ENCODE data around the gene CDC73. TPM values are rescaled to one million over a fixed set of nuclear protein-coding genes. Genes with fewer than 3 reads are reported as not detected.

Gene CDC73
- total and polyA plus RNA-seq, 9 of the 15 experiments (the other 6 are each of a cell fraction or from before 2014, with no cell fraction given), result 19.0 to 61.7 (median 30.1) TPM

GRCh38 chr1:193242000-193242399 lies 120.2 kb downstream of the CDC73 start (continued):
- no peak for TF ChIP-seq ZBTB40 (IDR thresholded peaks at IDR 0.05)
- TF ChIP-seq ZBTB40 (CRISPR knock-in tag; IDR thresholded peaks at IDR 0.05), result no peak
- TF ChIP-seq EZH2 (IDR thresholded peaks at IDR 0.05; ENCODE audit: borderline replicate concordance, low read depth, low read length), result no peak
- TF ChIP-seq XRCC3 (IDR thresholded peaks at IDR 0.05), result no peak
- TF ChIP-seq ZNF740 (CRISPR knock-in tag; IDR thresholded peaks at IDR 0.05), result no peak
- TF ChIP-seq ZNF740 (tag; IDR thresholded peaks at IDR 0.05), result no peak
- TF ChIP-seq PRDM10 (IDR thresholded peaks at IDR 0.05; ENCODE audit: partially characterized antibody), result no peak
- TF ChIP-seq MAFF (IDR thresholded peaks at IDR 0.05; ENCODE audit: low read length), result no peak
- no peak for TF ChIP-seq CHCHD3 (CRISPR knock-in tag; IDR thresholded peaks at IDR 0.05)
- no peak for TF ChIP-seq BRD4 (IDR thresholded peaks at IDR 0.05)
- no peak for TF ChIP-seq ZNF561 (CRISPR knock-in tag; conservative IDR thresholded peaks at IDR 0.05)
- no peak for TF ChIP-seq HLTF (IDR thresholded peaks at IDR 0.05)
- no peak for TF ChIP-seq LARP7 (IDR thresholded peaks at IDR 0.05)
- no peak for TF ChIP-seq XRCC5 (IDR thresholded peaks at IDR 0.05; ENCODE audit: low read depth, low read length)
- TF ChIP-seq CBX2 (IDR thresholded peaks at IDR 0.05; ENCODE audit: insufficient read depth, low read length, poor library complexity, severe bottlenecking), result no peak
- TF ChIP-seq KLF6 (CRISPR knock-in tag; IDR thresholded peaks at IDR 0.05; ENCODE audit: borderline replicate concordance), result no peak
